IMR-90 (cell line): Measurements from ENCODE around the gene ZNF519. TPM values are rescaled to one million over a fixed set of nuclear protein-coding genes. Genes with fewer than 3 reads are reported as not detected.

Experiments used
- ATAC-seq: fragments of 200-7000 bp; cut with Tn5 transposase; 2 replicates; pipeline ENCODE4 v1.9.1; 2020; ENCODE audit warnings: low read depth, mild to moderate bottlenecking, moderate library complexity
- BruUV-seq: library from RNA; stranded (reverse); fragments of 400-500 nt; replicated peaks from 2 replicates; lab custom pipeline; 2021; lab: Mats Ljungman, UMichigan
- CTCF ChIA-PET: fragments of 300-600 bp; formaldehyde crosslinking; extraction: SDS; loops from one replicate; lab custom pipeline; 2021; ENCODE audit warnings: antibody characterized with exemption; lab: Yijun Ruan, JAX
- POLR2A ChIA-PET: fragments of 300-600 bp; sonication (Branson Sonifier 250); formaldehyde crosslinking; loops from one replicate; lab custom pipeline; 2022; ENCODE audit warnings: antibody characterized with exemption; ENCODE audit not compliant: unreplicated experiment; lab: Charles Lee
- DNase-seq: peaks from one replicate; pipeline ENCODE4 v3.0.0; 2013
- H2AFZ ChIP-seq: replicated peaks from 2 replicates; pipeline ENCODE3; 2013; ENCODE audit warnings: low read length, mild to moderate bottlenecking; ENCODE audit not compliant: poor library complexity
- H2AK5ac ChIP-seq: 2 replicates; pipeline ENCODE4 v1.6.1; 2013; ENCODE audit warnings: low read depth, low read length, inconsistent platforms
- H2AK9ac ChIP-seq: replicated peaks from 2 replicates; pipeline ENCODE3; 2013; ENCODE audit warnings: mild to moderate bottlenecking, low read depth, low read length, moderate library complexity; ENCODE audit not compliant: poor library complexity
- H2BK120ac ChIP-seq: 2 replicates; pipeline ENCODE4 v1.6.1; 2013; ENCODE audit warnings: low read depth, low read length, inconsistent platforms
- H2BK15ac ChIP-seq: 3 replicates; pipeline ENCODE4 v1.6.1; 2013; ENCODE audit warnings: low read depth, low read length, inconsistent platforms
- H2BK20ac ChIP-seq: 2 replicates; pipeline ENCODE4 v1.6.1; 2013; ENCODE audit warnings: low read depth, mild to moderate bottlenecking, inconsistent platforms, low read length, moderate library complexity
- H2BK5ac ChIP-seq: 2 replicates; pipeline ENCODE4 v1.6.1; 2013; ENCODE audit warnings: mild to moderate bottlenecking, low read depth, low read length, inconsistent platforms; ENCODE audit not compliant: poor library complexity, severe bottlenecking
- H3K14ac ChIP-seq: replicated peaks from 2 replicates; pipeline ENCODE4 v1.6.1; 2013; ENCODE audit warnings: low read depth, low read length, inconsistent platforms
- H3K18ac ChIP-seq: 2 replicates; pipeline ENCODE4 v1.6.1; 2013; ENCODE audit warnings: low read depth, low read length, control low read depth
- H3K23ac ChIP-seq: 2 replicates; pipeline ENCODE4 v1.6.1; 2013; ENCODE audit warnings: low read depth, low read length, inconsistent platforms
- H3K27ac ChIP-seq: 2 replicates; pipeline ENCODE4 v1.5.1; 2013; ENCODE audit warnings: mild to moderate bottlenecking, control low read depth, low read length; ENCODE audit not compliant: insufficient read depth
- H3K27me3 ChIP-seq: 2 replicates; pipeline ENCODE4 v1.6.1; 2013; ENCODE audit warnings: low read length; ENCODE audit not compliant: control insufficient read depth, insufficient read depth
- H3K36me3 ChIP-seq: 2 replicates; pipeline ENCODE4 v1.6.1; 2013; ENCODE audit warnings: low read length, mixed read lengths; ENCODE audit not compliant: control insufficient read depth, insufficient read depth
- H3K4ac ChIP-seq: 2 replicates; pipeline ENCODE4 v1.6.1; 2013; ENCODE audit warnings: low read depth, low read length, inconsistent platforms
- H3K4me1 ChIP-seq: 2 replicates; pipeline ENCODE4 v1.6.1; 2013; ENCODE audit warnings: low read length, mixed read lengths; ENCODE audit not compliant: control insufficient read depth, insufficient read depth
- H3K4me2 ChIP-seq: 2 replicates; pipeline ENCODE4 v1.6.1; 2013; ENCODE audit warnings: low read depth, mild to moderate bottlenecking, control low read depth, low read length, moderate library complexity
- H3K4me3 ChIP-seq: 2 replicates; pipeline ENCODE4 v1.5.1; 2013; ENCODE audit warnings: low read depth, mild to moderate bottlenecking, control low read depth, low read length, moderate library complexity; ENCODE audit not compliant: insufficient read depth
- H3K56ac ChIP-seq: 2 replicates; pipeline ENCODE4 v1.6.1; 2013; ENCODE audit warnings: low read length, inconsistent platforms; ENCODE audit not compliant: insufficient read depth; ENCODE audit errors: extremely low read depth
- H3K79me1 ChIP-seq, 2 experiments: 2 replicates each; pipeline ENCODE4 v1.6.1; 2013; ENCODE audit warnings: low read length in 2 of 2, inconsistent platforms in 1 of 2, low read depth in 1 of 2
- H3K9ac ChIP-seq: 2 replicates; pipeline ENCODE4 v1.6.1; 2013; ENCODE audit warnings: low read depth, low read length, control low read depth
- H3K9me1 ChIP-seq: 2 replicates; pipeline ENCODE4 v1.6.1; 2013; ENCODE audit warnings: low read length, inconsistent platforms; ENCODE audit not compliant: insufficient read depth
- H3K9me3 ChIP-seq: 2 replicates; pipeline ENCODE4 v1.6.1; 2013; ENCODE audit warnings: low read length; ENCODE audit not compliant: control insufficient read depth, insufficient read depth
- H4K20me1 ChIP-seq: 2 replicates; pipeline ENCODE4 v1.6.1; 2013; ENCODE audit warnings: low read length, inconsistent platforms; ENCODE audit not compliant: insufficient read depth
- H4K5ac ChIP-seq: 2 replicates; pipeline ENCODE4 v1.6.1; 2013; ENCODE audit warnings: mild to moderate bottlenecking, low read depth, low read length, control low read depth
- H4K8ac ChIP-seq, 2 experiments: 2 replicates each; pipeline ENCODE4 v1.6.1; 2013; ENCODE audit warnings: low read depth in 2 of 2, low read length in 2 of 2, control low read depth in 1 of 2, inconsistent platforms in 1 of 2
- H4K91ac ChIP-seq: 2 replicates; pipeline ENCODE4 v1.6.1; 2013; ENCODE audit warnings: low read depth, low read length, inconsistent platforms; ENCODE audit not compliant: insufficient read depth
- BHLHE40 ChIP-seq: fragments of 150-350 bp; IDR thresholded peaks from 2 replicates; pipeline ENCODE4 v1.6.1; 2016; ENCODE audit warnings: mild to moderate bottlenecking, low read depth, low read length
- CEBPB ChIP-seq: IDR thresholded peaks from 2 replicates; pipeline ENCODE4 v1.6.1; 2012; ENCODE audit warnings: low read depth, low read length, improper control_type of control experiment
- CHD1 ChIP-seq: IDR thresholded peaks from 2 replicates; pipeline ENCODE4 v1.6.1; 2012; ENCODE audit warnings: low read depth, low read length, improper control_type of control experiment
- FOS ChIP-seq: fragments of 150-350 bp; IDR thresholded peaks from 2 replicates; pipeline ENCODE4 v1.6.1; 2016; ENCODE audit warnings: low read depth, low read length
- MAFK ChIP-seq: IDR thresholded peaks from 2 replicates; pipeline ENCODE4 v1.6.1; 2012; ENCODE audit warnings: low read depth, low read length, improper control_type of control experiment
- MAZ ChIP-seq: IDR thresholded peaks from 2 replicates; pipeline ENCODE4 v1.6.1; 2012; ENCODE audit warnings: low read depth, mild to moderate bottlenecking, low read length, improper control_type of control experiment, moderate library complexity, borderline replicate concordance
- MXI1 ChIP-seq: IDR thresholded peaks from 2 replicates; pipeline ENCODE4 v1.6.1; 2012; ENCODE audit warnings: low read depth, mild to moderate bottlenecking, low read length, moderate library complexity, borderline replicate concordance
- NFE2L2 ChIP-seq: fragments of 150-350 bp; IDR thresholded peaks from 2 replicates; pipeline ENCODE4 v1.6.1; 2016; ENCODE audit warnings: low read depth, mild to moderate bottlenecking, low read length
- POLR2A ChIP-seq: IDR thresholded peaks from 2 replicates; pipeline ENCODE4 v1.6.1; 2012; ENCODE audit warnings: mild to moderate bottlenecking, low read depth, low read length
- RAD21 ChIP-seq: IDR thresholded peaks from 2 replicates; pipeline ENCODE4 v1.6.1; 2012; ENCODE audit warnings: low read length, improper control_type of control experiment
- RFX5 ChIP-seq: IDR thresholded peaks from 2 replicates; pipeline ENCODE4 v1.8.0; 2012; ENCODE audit warnings: low read depth, mild to moderate bottlenecking, low read length, moderate library complexity
- WGBS, 2 experiments: methylation state at CpG; one replicate each; pipeline versions ENCODE4 v1.1.5 to v1.1.7; 2013; ENCODE audit warnings: missing lambda C conversion rate in 2 of 2; ENCODE audit not compliant: insufficient read length in 1 of 2; ENCODE audit errors: extremely low coverage in 2 of 2; 5-methylcytosine and 5-hydroxymethylcytosine counted together
- dilution Hi-C: fragments of 300-500 bp; cut with HindIII; formaldehyde crosslinking; loops from one replicate; pipeline ENCODE4 v1.14.3; 2018; ENCODE audit warnings: low sequenced_read_pairs; ENCODE audit not compliant: unreplicated experiment
- in situ Hi-C: fragments of 300-500 bp; cut with MboI; formaldehyde crosslinking; loops from 3 replicates; pipeline ENCODE4 v1.14.3; 2019; ENCODE audit warnings: low sequenced_read_pairs, inconsistent platforms, mixed read lengths
- intact Hi-C: fragments of 100-400 bp; cut with micrococcal nuclease; formaldehyde crosslinking; loops from 2 replicates; pipeline ENCODE4 v1.10.0; 2022
- polyA plus RNA-seq, 3 experiments: library from polyadenylated mRNA; depleted of rRNA; stranded (reverse); fragments of >200 nt; gene quantifications; 2 replicates each; pipeline ENCODE4 v1.2.3, GENCODE V29; 2012; ENCODE audit warnings: low replicate concordance in 1 of 3
- total RNA-seq: library from RNA; depleted of rRNA; stranded (reverse); fragments of >200 nt; gene quantifications from 2 replicates; pipeline ENCODE4 v1.2.3, GENCODE V29; 2012
- TF ChIP-seq, protein P1 (sequence below): conservative IDR thresholded peaks from 2 replicates; pipeline ENCODE4 v1.5.1; 2012; ENCODE audit warnings: mild to moderate bottlenecking, low read depth, low read length, improper control_type of control experiment
- TF ChIP-seq, protein P2 (sequence below): fragments of 150-350 bp; IDR thresholded peaks from 2 replicates; pipeline ENCODE4 v1.6.1; 2016; ENCODE audit warnings: low read depth, mild to moderate bottlenecking, low read length, moderate library complexity, borderline replicate concordance
- TF ChIP-seq, protein P3 (sequence below): fragments of 150-350 bp; IDR thresholded peaks from 2 replicates; pipeline ENCODE4 v1.6.1; 2017; ENCODE audit warnings: mild to moderate bottlenecking, antibody characterized with exemption, low read length, low read depth

ZNF519 gene
- total and polyA plus RNA-seq, 2 of the 4 experiments (the other 2 are of a cell fraction) = 2.3 to 4.7 TPM

- H3K27ac ChIP-seq = no peak overlapping the region
- intact Hi-C loops (no loop called here), dilution Hi-C loops (no loop called here)
Observed at GRCh38 chr18:14174706-14175085, 42.5 kb upstream of the ZNF519 start.

More at GRCh38 chr18:14174706-14175085, 42.5 kb upstream of the ZNF519 start:
- H3K56ac ChIP-seq = no peak overlapping the region
- H2AK9ac ChIP-seq = no peak overlapping the region
- no peak overlapping the region for H4K5ac ChIP-seq
- ATAC-seq (no peak), DNase-seq (no peak)
- H3K4ac ChIP-seq = no peak overlapping the region
- H2BK20ac ChIP-seq = no peak overlapping the region
- in situ Hi-C loops = no loop called here
- no peak overlapping the region for H3K4me3 ChIP-seq
- H4K8ac ChIP-seq = no peak overlapping the region
- H3K14ac ChIP-seq = no peak overlapping the region
- H3K4me2 ChIP-seq = no peak overlapping the region
- no peak overlapping the region for H2BK15ac ChIP-seq
- H2AK5ac ChIP-seq = no peak overlapping the region
- CTCF ChIA-PET = no interaction called here
- POLR2A ChIA-PET = no interaction called here
- H3K9ac ChIP-seq = no peak overlapping the region
- no peak overlapping the region for H3K23ac ChIP-seq
- H2BK120ac ChIP-seq = no peak overlapping the region
- H3K79me1 ChIP-seq = no peaks in the 10 kb centered on the region
- WGBS, 2 experiments = no CpG with 5 or more reads among the region's 5 CpGs
- no peak overlapping the region for H2AFZ ChIP-seq
- H2BK5ac ChIP-seq = no peak overlapping the region
- no peaks in the 10 kb centered on the region for H3K9me1 ChIP-seq
- H3K18ac ChIP-seq = no peak overlapping the region
- BruUV-seq = no TSS peak
- no peaks in the 10 kb centered on the region for H3K4me1 ChIP-seq
- H3K36me3 ChIP-seq = no peaks in the 10 kb centered on the region
- no peaks in the 10 kb centered on the region for H4K20me1 ChIP-seq
- H3K9me3 ChIP-seq = peaks cover 6% of the 10 kb centered on the region; the same call in 1 of the 2 replicates
- no peak overlapping the region for H4K91ac ChIP-seq
- TF ChIP-seq, protein P1, sequence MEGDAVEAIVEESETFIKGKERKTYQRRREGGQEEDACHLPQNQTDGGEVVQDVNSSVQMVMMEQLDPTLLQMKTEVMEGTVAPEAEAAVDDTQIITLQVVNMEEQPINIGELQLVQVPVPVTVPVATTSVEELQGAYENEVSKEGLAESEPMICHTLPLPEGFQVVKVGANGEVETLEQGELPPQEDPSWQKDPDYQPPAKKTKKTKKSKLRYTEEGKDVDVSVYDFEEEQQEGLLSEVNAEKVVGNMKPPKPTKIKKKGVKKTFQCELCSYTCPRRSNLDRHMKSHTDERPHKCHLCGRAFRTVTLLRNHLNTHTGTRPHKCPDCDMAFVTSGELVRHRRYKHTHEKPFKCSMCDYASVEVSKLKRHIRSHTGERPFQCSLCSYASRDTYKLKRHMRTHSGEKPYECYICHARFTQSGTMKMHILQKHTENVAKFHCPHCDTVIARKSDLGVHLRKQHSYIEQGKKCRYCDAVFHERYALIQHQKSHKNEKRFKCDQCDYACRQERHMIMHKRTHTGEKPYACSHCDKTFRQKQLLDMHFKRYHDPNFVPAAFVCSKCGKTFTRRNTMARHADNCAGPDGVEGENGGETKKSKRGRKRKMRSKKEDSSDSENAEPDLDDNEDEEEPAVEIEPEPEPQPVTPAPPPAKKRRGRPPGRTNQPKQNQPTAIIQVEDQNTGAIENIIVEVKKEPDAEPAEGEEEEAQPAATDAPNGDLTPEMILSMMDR = no peak
- no peak for TF ChIP-seq CHD1
- no peak for TF ChIP-seq BHLHE40
- TF ChIP-seq MAFK = no peak
- no peak for TF ChIP-seq FOS
- TF ChIP-seq RAD21 = no peak
- TF ChIP-seq NFE2L2 = no peak
- TF ChIP-seq, protein P2, sequence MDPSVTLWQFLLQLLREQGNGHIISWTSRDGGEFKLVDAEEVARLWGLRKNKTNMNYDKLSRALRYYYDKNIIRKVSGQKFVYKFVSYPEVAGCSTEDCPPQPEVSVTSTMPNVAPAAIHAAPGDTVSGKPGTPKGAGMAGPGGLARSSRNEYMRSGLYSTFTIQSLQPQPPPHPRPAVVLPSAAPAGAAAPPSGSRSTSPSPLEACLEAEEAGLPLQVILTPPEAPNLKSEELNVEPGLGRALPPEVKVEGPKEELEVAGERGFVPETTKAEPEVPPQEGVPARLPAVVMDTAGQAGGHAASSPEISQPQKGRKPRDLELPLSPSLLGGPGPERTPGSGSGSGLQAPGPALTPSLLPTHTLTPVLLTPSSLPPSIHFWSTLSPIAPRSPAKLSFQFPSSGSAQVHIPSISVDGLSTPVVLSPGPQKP = no peak
- no peak for TF ChIP-seq POLR2A
- no peak for TF ChIP-seq RFX5
- no peak for TF ChIP-seq CEBPB
- TF ChIP-seq, protein P3, sequence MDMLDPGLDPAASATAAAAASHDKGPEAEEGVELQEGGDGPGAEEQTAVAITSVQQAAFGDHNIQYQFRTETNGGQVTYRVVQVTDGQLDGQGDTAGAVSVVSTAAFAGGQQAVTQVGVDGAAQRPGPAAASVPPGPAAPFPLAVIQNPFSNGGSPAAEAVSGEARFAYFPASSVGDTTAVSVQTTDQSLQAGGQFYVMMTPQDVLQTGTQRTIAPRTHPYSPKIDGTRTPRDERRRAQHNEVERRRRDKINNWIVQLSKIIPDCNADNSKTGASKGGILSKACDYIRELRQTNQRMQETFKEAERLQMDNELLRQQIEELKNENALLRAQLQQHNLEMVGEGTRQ = no peak
- no peak for TF ChIP-seq MXI1
- TF ChIP-seq MAZ = no peak
- H3K27me3 ChIP-seq = no peaks in the 10 kb centered on the region
